Natural killer cell (primary cell): ENCODE measurements around the gene CCDC32. TPM values are rescaled to one million over a fixed set of nuclear protein-coding genes. Genes with fewer than 3 reads are reported as not detected.

Experiments used
- ATAC-seq, 3 donors: fragments of 150-1000 bp in 2 of 3; fragments of 200-7000 bp in 1 of 3; cut with Tn5 transposase; 1 replicate in 1 of 3; 2 replicates in 2 of 3; pipeline ENCODE4 v1.10.0; 2021; ENCODE audit warnings: mild to moderate bottlenecking in 2 of 3, moderate library complexity in 2 of 3
- DNase-seq, 2 donors: peaks; one replicate each; pipeline versions ENCODE4 v3.0.0 to v3.0.0-alpha.2; 2013 to 2021; ENCODE audit warnings: mixed read lengths in 1 of 2
- H3K27ac ChIP-seq: one replicate; pipeline ENCODE4 v1.5.1; 2013; ENCODE audit warnings: mild to moderate bottlenecking, low read length
- H3K27me3 ChIP-seq: one replicate; pipeline ENCODE4 v1.6.1; 2013; ENCODE audit warnings: low read length; ENCODE audit not compliant: control insufficient read depth, insufficient read depth
- H3K36me3 ChIP-seq: one replicate; pipeline ENCODE4 v1.6.1; 2013; ENCODE audit warnings: low read length; ENCODE audit not compliant: control insufficient read depth, insufficient read depth
- H3K4me1 ChIP-seq: one replicate; pipeline ENCODE4 v1.6.1; 2013; ENCODE audit warnings: low read length; ENCODE audit not compliant: control insufficient read depth, insufficient read depth
- H3K4me3 ChIP-seq: one replicate; pipeline ENCODE4 v1.5.1; 2013; ENCODE audit warnings: low read length
- H3K9me3 ChIP-seq: one replicate; pipeline ENCODE4 v1.6.1; 2013; ENCODE audit warnings: low read length; ENCODE audit not compliant: control insufficient read depth, insufficient read depth
- H3K27ac Mint-ChIP-seq, 2 donors: one replicate each; pipeline ENCODE4 v1.8.0; 2022; ENCODE audit warnings: mild to moderate bottlenecking in 2 of 2, mixed read lengths in 2 of 2, moderate library complexity in 1 of 2
- H3K27me3 Mint-ChIP-seq, 2 donors: one replicate each; pipeline ENCODE4 v1.8.0; 2022; ENCODE audit warnings: low read depth in 2 of 2, mixed read lengths in 2 of 2
- H3K36me3 Mint-ChIP-seq: one replicate; pipeline ENCODE4 v1.8.0; 2022; ENCODE audit warnings: mixed read lengths
- H3K4me1 Mint-ChIP-seq, 2 donors: one replicate each; pipeline ENCODE4 v1.8.0; 2022; ENCODE audit warnings: mixed read lengths in 2 of 2
- H3K4me3 Mint-ChIP-seq: one replicate; pipeline ENCODE4 v1.8.0; 2022; ENCODE audit warnings: mild to moderate bottlenecking, moderate library complexity, mixed read lengths
- H3K9me3 Mint-ChIP-seq, 2 donors: one replicate each; pipeline ENCODE4 v1.8.0; 2022; ENCODE audit warnings: mixed read lengths in 2 of 2
- WGBS: methylation state at CpG from one replicate; pipeline ENCODE4 v1.1.7; 2013; ENCODE audit warnings: missing lambda C conversion rate; ENCODE audit not compliant: insufficient coverage; 5-methylcytosine and 5-hydroxymethylcytosine counted together
- intact Hi-C: fragments of 100-400 bp; cut with micrococcal nuclease; formaldehyde crosslinking; loops from one replicate; pipeline ENCODE4 v1.14.2; 2022
- total RNA-seq, 4 donors: library from RNA; stranded (reverse); fragments of 120-200 nt in 1 of 4; gene quantifications; one replicate each; pipeline versions ENCODE4 v1.2.3 to v1.2.4, GENCODE V29; 2013 to 2022
- TF ChIP-seq, protein P1 (sequence below): fragments of 200-600 bp; IDR thresholded peaks from one replicate; pipeline ENCODE4 v1.8.0; 2022; ENCODE audit warnings: antibody characterized with exemption

Gene CCDC32
- total RNA-seq, 3 donors from 2014 or later (not counting 1 experiment from before 2014, with no cell fraction given): 34.2 to 43.7 (median 37.4) TPM

DNA sequence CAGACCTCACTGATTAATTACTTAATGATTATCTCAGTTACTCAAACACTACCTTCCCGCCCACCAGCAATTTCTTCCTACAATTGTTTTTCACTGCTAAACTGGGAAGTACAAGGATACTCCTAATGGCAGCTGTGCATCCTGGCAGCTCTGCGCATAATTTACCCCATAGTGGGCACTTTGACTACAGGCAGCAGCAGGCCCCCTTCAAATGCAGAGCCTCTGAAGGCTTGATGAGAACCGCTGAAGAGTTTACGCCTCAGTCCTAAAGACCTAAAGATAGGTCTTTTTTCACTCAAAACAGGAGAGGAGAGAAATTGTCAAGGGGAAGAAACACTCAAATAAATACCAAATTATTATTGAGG is 10.7 kb downstream of the CCDC32 start:
- Mint-ChIP-seq H3K27ac (no peak overlapping the region), H3K27me3 (no peaks in the 10 kb centered on the region), H3K4me1 (peaks cover 5 to 11% of the 10 kb centered on the region in 2 donors), H3K36me3 (peaks cover 11% of the 10 kb centered on the region), H3K4me3 (no peak overlapping the region), H3K9me3 (no peaks in the 10 kb centered on the region)
- DNase-seq (no peak), ATAC-seq (no peak)
- 70% methylated on average over 4 of the region's 4 CpGs for WGBS
- Histone ChIP-seq H3K4me3 (peak overlapping the region; percentile 21), H3K36me3 (peaks cover 31% of the 10 kb centered on the region), H3K4me1 (peaks cover 6% of the 10 kb centered on the region), H3K27me3 (no peaks in the 10 kb centered on the region), H3K27ac (no peak overlapping the region), H3K9me3 (no peaks in the 10 kb centered on the region)
- intact Hi-C loops: no loop called here
- TF ChIP-seq, protein P1, sequence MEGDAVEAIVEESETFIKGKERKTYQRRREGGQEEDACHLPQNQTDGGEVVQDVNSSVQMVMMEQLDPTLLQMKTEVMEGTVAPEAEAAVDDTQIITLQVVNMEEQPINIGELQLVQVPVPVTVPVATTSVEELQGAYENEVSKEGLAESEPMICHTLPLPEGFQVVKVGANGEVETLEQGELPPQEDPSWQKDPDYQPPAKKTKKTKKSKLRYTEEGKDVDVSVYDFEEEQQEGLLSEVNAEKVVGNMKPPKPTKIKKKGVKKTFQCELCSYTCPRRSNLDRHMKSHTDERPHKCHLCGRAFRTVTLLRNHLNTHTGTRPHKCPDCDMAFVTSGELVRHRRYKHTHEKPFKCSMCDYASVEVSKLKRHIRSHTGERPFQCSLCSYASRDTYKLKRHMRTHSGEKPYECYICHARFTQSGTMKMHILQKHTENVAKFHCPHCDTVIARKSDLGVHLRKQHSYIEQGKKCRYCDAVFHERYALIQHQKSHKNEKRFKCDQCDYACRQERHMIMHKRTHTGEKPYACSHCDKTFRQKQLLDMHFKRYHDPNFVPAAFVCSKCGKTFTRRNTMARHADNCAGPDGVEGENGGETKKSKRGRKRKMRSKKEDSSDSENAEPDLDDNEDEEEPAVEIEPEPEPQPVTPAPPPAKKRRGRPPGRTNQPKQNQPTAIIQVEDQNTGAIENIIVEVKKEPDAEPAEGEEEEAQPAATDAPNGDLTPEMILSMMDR: no peak

DNA sequence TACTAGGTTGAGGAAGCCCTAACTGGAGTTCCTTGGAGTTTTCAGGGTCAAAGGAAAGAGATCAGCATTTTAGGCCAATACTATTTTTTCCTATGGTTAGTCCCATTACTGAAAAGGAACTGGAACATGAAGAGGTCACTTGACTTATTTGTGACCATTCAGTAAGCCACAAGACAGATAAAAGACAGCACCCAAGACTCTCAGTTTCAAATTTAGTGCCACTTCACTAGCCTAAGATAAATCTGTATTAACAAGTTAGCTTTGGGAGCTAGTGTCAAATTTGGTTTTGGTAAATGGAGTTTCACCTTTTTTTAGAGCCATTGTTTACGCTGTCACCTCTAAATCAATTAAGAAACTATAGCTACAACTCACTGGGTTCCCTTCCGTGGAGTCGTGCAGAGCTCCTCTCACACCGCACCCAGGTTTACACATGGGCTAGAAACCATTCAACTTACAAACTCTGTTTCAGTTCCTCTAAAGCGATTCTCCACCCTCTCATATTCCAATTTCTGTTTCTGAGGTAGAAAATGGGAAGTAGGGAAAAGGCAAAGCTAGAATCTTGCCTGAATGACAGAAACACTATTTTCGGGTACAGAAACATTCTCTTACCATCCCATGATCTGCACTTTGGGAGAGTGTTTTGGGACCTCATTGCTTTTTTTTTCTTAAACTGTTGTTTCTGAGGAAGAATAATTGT is 14.4 kb downstream of the CCDC32 start:
- Mint-ChIP-seq H3K4me1 (peaks cover 5 to 13% of the 10 kb centered on the region in 2 donors), H3K36me3 (peaks cover 1% of the 10 kb centered on the region), H3K4me3 (no peak overlapping the region), H3K27ac (no peak overlapping the region), H3K9me3 (no peaks in the 10 kb centered on the region), H3K27me3 (no peaks in the 10 kb centered on the region)
- intact Hi-C loops: no loop called here
- Histone ChIP-seq H3K4me3 (no peak overlapping the region), H3K4me1 (peaks cover 6% of the 10 kb centered on the region), H3K36me3 (peaks cover 19% of the 10 kb centered on the region), H3K27ac (peak overlapping the region; percentile 46), H3K9me3 (no peaks in the 10 kb centered on the region), H3K27me3 (no peaks in the 10 kb centered on the region)
- DNase-seq (no peak), ATAC-seq (no peak)
- 46% methylated on average over 4 of the region's 6 CpGs for WGBS
- TF ChIP-seq, protein P1: no peak

DNA sequence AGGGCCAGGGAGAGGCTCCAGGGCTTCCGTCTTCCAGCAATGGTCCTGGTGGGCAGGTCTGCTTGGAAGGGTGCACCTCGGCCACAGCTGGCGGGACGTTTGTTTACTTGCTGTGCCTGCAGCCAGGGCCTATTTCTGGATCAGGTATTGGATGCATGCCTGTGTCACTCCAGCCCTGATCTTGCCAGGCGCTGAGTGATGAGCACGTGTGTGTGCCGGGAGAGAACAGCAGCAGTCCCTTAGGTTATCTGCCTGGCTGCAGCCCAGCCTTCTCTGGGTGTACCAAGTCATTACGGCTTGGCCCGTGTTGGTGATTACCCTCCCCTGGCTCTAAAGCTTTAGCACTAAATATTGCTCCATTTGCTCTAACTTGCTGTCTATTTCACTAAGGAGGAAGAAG is 14.9 kb downstream of the CCDC32 start:
- peaks cover 13% of the 10 kb centered on the region for H3K36me3 ChIP-seq
- H3K27me3 ChIP-seq: no peaks in the 10 kb centered on the region
- no peaks in the 10 kb centered on the region for H3K9me3 ChIP-seq
- WGBS: 86% methylated on average over 9 of the region's 9 CpGs
- no peak for DNase-seq
- peaks cover 6% of the 10 kb centered on the region for H3K4me1 ChIP-seq
- Mint-ChIP-seq H3K4me1 (peaks cover 5 to 13% of the 10 kb centered on the region in 2 donors), H3K9me3 (no peaks in the 10 kb centered on the region), H3K27me3 (no peaks in the 10 kb centered on the region), H3K27ac (no peak overlapping the region), H3K4me3 (no peak overlapping the region), H3K36me3 (no peaks in the 10 kb centered on the region)
- no peak overlapping the region for H3K4me3 ChIP-seq
- intact Hi-C loops: no loop called here
- peak overlapping the region; percentile 46 for H3K27ac ChIP-seq
- no peak for ATAC-seq
- TF ChIP-seq, protein P1: no peak

DNA sequence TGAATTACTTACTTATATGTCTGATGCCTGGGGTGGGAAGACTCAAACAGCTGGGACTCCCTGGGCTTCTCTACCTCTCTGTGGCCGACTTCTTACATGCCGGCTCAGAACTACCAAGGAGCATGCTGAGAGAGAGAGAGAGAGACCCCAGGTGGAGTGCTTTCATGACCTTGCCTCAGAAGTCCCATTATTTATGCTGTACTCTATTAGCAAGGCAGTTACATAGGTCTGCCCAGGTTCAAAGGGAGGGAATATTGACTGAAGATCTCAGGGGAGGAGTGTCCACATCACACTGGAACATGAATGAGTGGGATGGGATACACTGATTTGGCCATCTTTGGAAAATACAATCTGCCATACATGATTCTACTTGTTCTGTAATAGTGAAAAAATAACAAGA is 16.2 kb downstream of the CCDC32 start:
- Histone ChIP-seq H3K4me1 (peaks cover 6% of the 10 kb centered on the region), H3K27me3 (no peaks in the 10 kb centered on the region), H3K27ac (no peak overlapping the region), H3K36me3 (peaks cover 8% of the 10 kb centered on the region), H3K4me3 (no peak overlapping the region), H3K9me3 (no peaks in the 10 kb centered on the region)
- H3K4me3 Mint-ChIP-seq: no peak overlapping the region
- no peak for DNase-seq
- peaks cover 5 to 13% of the 10 kb centered on the region in 2 donors for H3K4me1 Mint-ChIP-seq
- no peaks in the 10 kb centered on the region for H3K27me3 Mint-ChIP-seq
- ATAC-seq: no peak
- WGBS: 97% methylated on average over 2 of the region's 2 CpGs
- no peaks in the 10 kb centered on the region for H3K9me3 Mint-ChIP-seq
- H3K27ac Mint-ChIP-seq: no peak overlapping the region
- TF ChIP-seq, protein P1: no peak
- no peaks in the 10 kb centered on the region for H3K36me3 Mint-ChIP-seq
- intact Hi-C loops: no loop called here
